Measurements from ENCODE around the gene SLA2. TPM values are rescaled to one million over a fixed set of nuclear protein-coding genes. Genes with fewer than 3 reads are reported as not detected.

The SLA2 gene
- total RNA-seq, 1 experiment from 2014 or later: not detected

GRCh38 chr20:36646678-36647077 lies 682 bp upstream of the SLA2 start:
- BruUV-seq (replicated peaks): no TSS peak
- no peak overlapping the region for H3K4me3 ChIP-seq (ENCODE audit: low read depth, low read length, poor library complexity, severe bottlenecking)
- TF ChIP-seq, protein P1, sequence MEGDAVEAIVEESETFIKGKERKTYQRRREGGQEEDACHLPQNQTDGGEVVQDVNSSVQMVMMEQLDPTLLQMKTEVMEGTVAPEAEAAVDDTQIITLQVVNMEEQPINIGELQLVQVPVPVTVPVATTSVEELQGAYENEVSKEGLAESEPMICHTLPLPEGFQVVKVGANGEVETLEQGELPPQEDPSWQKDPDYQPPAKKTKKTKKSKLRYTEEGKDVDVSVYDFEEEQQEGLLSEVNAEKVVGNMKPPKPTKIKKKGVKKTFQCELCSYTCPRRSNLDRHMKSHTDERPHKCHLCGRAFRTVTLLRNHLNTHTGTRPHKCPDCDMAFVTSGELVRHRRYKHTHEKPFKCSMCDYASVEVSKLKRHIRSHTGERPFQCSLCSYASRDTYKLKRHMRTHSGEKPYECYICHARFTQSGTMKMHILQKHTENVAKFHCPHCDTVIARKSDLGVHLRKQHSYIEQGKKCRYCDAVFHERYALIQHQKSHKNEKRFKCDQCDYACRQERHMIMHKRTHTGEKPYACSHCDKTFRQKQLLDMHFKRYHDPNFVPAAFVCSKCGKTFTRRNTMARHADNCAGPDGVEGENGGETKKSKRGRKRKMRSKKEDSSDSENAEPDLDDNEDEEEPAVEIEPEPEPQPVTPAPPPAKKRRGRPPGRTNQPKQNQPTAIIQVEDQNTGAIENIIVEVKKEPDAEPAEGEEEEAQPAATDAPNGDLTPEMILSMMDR (conservative IDR thresholded peaks at IDR 0.05; ENCODE audit: low read depth, low read length): no peak
- TF ChIP-seq EZH2 (IDR thresholded peaks at IDR 0.05; ENCODE audit: borderline replicate concordance, low read depth, low read length, poor library complexity, severe bottlenecking): no peak
- H3K27ac ChIP-seq (ENCODE audit: low read depth, low read length, poor library complexity, severe bottlenecking): no peak overlapping the region
- no peak for DNase-seq (ENCODE audit: low spot score)
- no peaks in the 10 kb centered on the region for H3K9me3 ChIP-seq (ENCODE audit: low read depth, low read length, poor library complexity, severe bottlenecking)
- H3K27me3 ChIP-seq (replicated peaks; ENCODE audit: insufficient read depth, low read depth, low read length, poor library complexity): no peaks in the 10 kb centered on the region
- H3K4me1 ChIP-seq (ENCODE audit: insufficient read depth, low read length, poor library complexity, severe bottlenecking): no peaks in the 10 kb centered on the region
- no peaks in the 10 kb centered on the region for H3K36me3 ChIP-seq (ENCODE audit: insufficient read depth, low read length, poor library complexity, severe bottlenecking)
- ChIA-PET CTCF (no interaction called here), POLR2A (ENCODE audit: low non-redundant PET) (no interaction called here)
- intact Hi-C loops (cut with micrococcal nuclease; ENCODE audit: unreplicated experiment): no loop called here

GRCh38 chr20:36645353-36645752 lies 643 bp downstream of the SLA2 start:
- no peak for DNase-seq (ENCODE audit: low spot score)
- TF ChIP-seq, protein P1 (conservative IDR thresholded peaks at IDR 0.05; ENCODE audit: low read depth, low read length): no peak
- TF ChIP-seq EZH2 (IDR thresholded peaks at IDR 0.05; ENCODE audit: borderline replicate concordance, low read depth, low read length, poor library complexity, severe bottlenecking): no peak
- CTCF ChIA-PET: interaction anchor here (0.6 kb wide), 1 partner anchor 57 kb away, joined by 5 read pairs; no protein-coding TSS in a partner anchor
- intact Hi-C loops (cut with micrococcal nuclease; ENCODE audit: unreplicated experiment): no loop called here
- H3K4me1 ChIP-seq (ENCODE audit: insufficient read depth, low read length, poor library complexity, severe bottlenecking): no peaks in the 10 kb centered on the region
- H3K4me3 ChIP-seq (ENCODE audit: low read depth, low read length, poor library complexity, severe bottlenecking): no peak overlapping the region
- no peaks in the 10 kb centered on the region for H3K9me3 ChIP-seq (ENCODE audit: low read depth, low read length, poor library complexity, severe bottlenecking)
- no TSS peak for BruUV-seq (replicated peaks)
- POLR2A ChIA-PET (ENCODE audit: low non-redundant PET): no interaction called here
- no peaks in the 10 kb centered on the region for H3K36me3 ChIP-seq (ENCODE audit: insufficient read depth, low read length, poor library complexity, severe bottlenecking)
- no peak overlapping the region for H3K27ac ChIP-seq (ENCODE audit: low read depth, low read length, poor library complexity, severe bottlenecking)
- H3K27me3 ChIP-seq (replicated peaks; ENCODE audit: insufficient read depth, low read depth, low read length, poor library complexity): no peaks in the 10 kb centered on the region

DNA sequence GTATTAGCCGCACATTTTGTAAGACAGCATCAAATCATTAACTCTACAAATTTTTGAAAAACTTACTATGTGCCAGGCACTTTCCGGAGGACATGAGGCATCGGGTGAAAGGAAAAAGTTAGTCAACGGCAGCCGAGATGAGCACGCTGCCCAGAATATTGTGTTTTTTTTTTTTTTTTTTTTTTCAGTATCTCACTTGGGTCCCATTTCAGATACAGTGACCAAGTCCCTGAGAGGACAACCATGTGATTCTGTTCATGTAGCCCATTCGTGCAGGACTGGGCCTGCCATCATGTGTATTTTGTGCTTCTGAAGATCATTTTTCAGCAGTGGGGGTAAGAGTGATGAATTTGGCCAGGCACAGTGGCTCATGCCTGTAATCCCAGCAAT lies 1.3 kb downstream of the SLA2 start:
- no peak for TF ChIP-seq EZH2 (IDR thresholded peaks at IDR 0.05; ENCODE audit: borderline replicate concordance, low read depth, low read length, poor library complexity, severe bottlenecking)
- TF ChIP-seq, protein P1 (conservative IDR thresholded peaks at IDR 0.05; ENCODE audit: low read depth, low read length): no peak
- POLR2A ChIA-PET (ENCODE audit: low non-redundant PET): no interaction called here
- Histone ChIP-seq H3K4me3 (ENCODE audit: low read depth, low read length, poor library complexity, severe bottlenecking) (no peak overlapping the region), H3K36me3 (ENCODE audit: insufficient read depth, low read length, poor library complexity, severe bottlenecking) (no peaks in the 10 kb centered on the region), H3K4me1 (ENCODE audit: insufficient read depth, low read length, poor library complexity, severe bottlenecking) (no peaks in the 10 kb centered on the region), H3K27me3 (replicated peaks; ENCODE audit: insufficient read depth, low read depth, low read length, poor library complexity) (no peaks in the 10 kb centered on the region), H3K27ac (ENCODE audit: low read depth, low read length, poor library complexity, severe bottlenecking) (no peak overlapping the region), H3K9me3 (ENCODE audit: low read depth, low read length, poor library complexity, severe bottlenecking) (no peaks in the 10 kb centered on the region)
- no TSS peak for BruUV-seq (replicated peaks)
- DNase-seq (ENCODE audit: low spot score): no peak
- CTCF ChIA-PET: no interaction called here
- intact Hi-C loops (cut with micrococcal nuclease; ENCODE audit: unreplicated experiment): no loop called here

Measured in A673 (cell line).